ENCODE data around the gene HSPBAP1. TPM values are rescaled to one million over a fixed set of nuclear protein-coding genes. Genes with fewer than 3 reads are reported as not detected.
A peak's percentile ranks its signal among the peaks of the same experiment; 100 is the strongest.

Gene HSPBAP1
- total RNA-seq, 2 experiments from 2014 or later: 4.0 to 4.2 TPM

GRCh38 chr3:122692674-122693073 lies 101.0 kb downstream of the HSPBAP1 start:
- TF ChIP-seq CTCF (IDR thresholded peaks at IDR 0.05): no peak
- no peak for DNase-seq
- H3K27me3 Mint-ChIP-seq: no peaks in the 10 kb centered on the region
- H3K9me3 Mint-ChIP-seq: no peaks in the 10 kb centered on the region
- peaks cover 16% of the 10 kb centered on the region for H3K4me1 Mint-ChIP-seq (ENCODE audit: low read depth)
- intact Hi-C loops (cut with micrococcal nuclease): no loop called here
- ATAC-seq: no peak
- H3K4me3 Mint-ChIP-seq: no peak overlapping the region
- CTCF ChIA-PET: no interaction called here
- no peak overlapping the region for H3K27ac Mint-ChIP-seq
- peaks cover 51% of the 10 kb centered on the region for H3K36me3 Mint-ChIP-seq (ENCODE audit: low read depth)
- POLR2A ChIA-PET: interaction anchor here (0.6 to 1.3 kb wide), 2 partner anchors 13 to 152 kb away, joined by 3 to 6 read pairs; no protein-coding TSS in a partner anchor

GRCh38 chr3:122691195-122691594 lies 102.4 kb downstream of the HSPBAP1 start:
- Mint-ChIP-seq H3K4me1 (ENCODE audit: low read depth) (peaks cover 11% of the 10 kb centered on the region), H3K27me3 (no peaks in the 10 kb centered on the region), H3K27ac (peak overlapping the region; percentile 32), H3K9me3 (no peaks in the 10 kb centered on the region), H3K36me3 (ENCODE audit: low read depth) (peaks cover 55% of the 10 kb centered on the region), H3K4me3 (no peak overlapping the region)
- DNase-seq (no peak), ATAC-seq (no peak)
- no peak for TF ChIP-seq CTCF (IDR thresholded peaks at IDR 0.05)
- intact Hi-C loops (cut with micrococcal nuclease): no loop called here
- CTCF ChIA-PET: no interaction called here
- POLR2A ChIA-PET: interaction anchor here (1.2 kb wide), 1 partner anchor 12 kb away, joined by 3 read pairs; no protein-coding TSS in a partner anchor

GRCh38 chr3:122690096-122690495 lies 103.5 kb downstream of the HSPBAP1 start:
- intact Hi-C loops (cut with micrococcal nuclease): no loop called here
- TF ChIP-seq CTCF (IDR thresholded peaks at IDR 0.05): no peak
- CTCF ChIA-PET: no interaction called here
- Mint-ChIP-seq H3K27ac (no peak overlapping the region), H3K36me3 (ENCODE audit: low read depth) (peaks cover 52% of the 10 kb centered on the region), H3K4me3 (no peak overlapping the region), H3K27me3 (no peaks in the 10 kb centered on the region), H3K4me1 (ENCODE audit: low read depth) (peaks cover 13% of the 10 kb centered on the region), H3K9me3 (no peaks in the 10 kb centered on the region)
- DNase-seq: no peak
- POLR2A ChIA-PET: interaction anchor here (1.2 to 1.5 kb wide), 3 partner anchors 11 to 126 kb away, joined by 3 to 5 read pairs (median 3); partner anchors contain the start of genes DTX3L and PARP9
- no peak for ATAC-seq

Other genes with a start within 250 kb of the HSPBAP1 start
- gene PARP9, start 229.5 kb downstream of the HSPBAP1 start, total RNA-seq: 10 to 100 TPM; 17.8 to 18.5 TPM
- gene DTX3L, start 229.5 kb downstream of the HSPBAP1 start, total RNA-seq: 10 to 100 TPM; 22.1 to 25.9 TPM
- gene PARP15, start 216.2 kb downstream of the HSPBAP1 start, total RNA-seq: 10 to 100 TPM; 13.3 to 14.0 TPM
- 10 to 100 TPM; 53.1 to 53.3 TPM for gene PARP14, start 113.0 kb downstream of the HSPBAP1 start, total RNA-seq
- 1 to 10 TPM; 1.6 to 1.9 TPM for gene SLC49A4, start 1.2 kb upstream of the HSPBAP1 start, total RNA-seq
- gene SEMA5B, start 233.9 kb upstream of the HSPBAP1 start, total RNA-seq: not detected

Data from activated CD8-positive, alpha-beta T cell treated with anti-CD3 and anti-CD28 coated beads for 36 hours (primary cell).